ENCODE results near the gene CHCHD3.

DNA sequence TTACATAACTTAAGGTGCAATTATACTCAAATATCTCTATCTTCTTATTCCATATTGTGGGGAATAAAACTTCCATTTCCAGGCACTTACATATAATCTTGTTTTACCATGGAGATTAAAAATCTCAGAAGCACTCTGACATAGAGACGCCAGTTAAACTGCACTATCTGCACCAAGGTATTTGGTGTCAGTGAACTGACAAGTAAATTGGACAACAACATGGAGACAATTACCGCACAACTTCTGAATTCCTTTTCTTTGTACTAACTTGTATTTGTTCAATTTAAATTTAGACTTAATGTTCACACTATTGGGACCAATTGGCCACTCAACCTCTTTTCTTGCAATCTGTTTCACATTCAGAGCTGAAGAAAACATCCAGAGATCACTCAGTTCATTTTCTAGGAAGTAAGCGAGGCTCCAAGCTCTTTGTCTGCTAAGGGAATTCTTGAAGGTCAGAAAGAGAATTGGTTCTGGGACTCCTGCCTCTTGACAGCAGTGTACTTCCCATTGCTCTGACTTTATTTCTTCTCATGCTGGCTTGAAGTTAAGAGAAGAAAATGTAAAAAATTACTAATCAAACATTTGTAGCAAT is 184.7 kb downstream of the CHCHD3 start:
- TF ChIP-seq, protein P1, sequence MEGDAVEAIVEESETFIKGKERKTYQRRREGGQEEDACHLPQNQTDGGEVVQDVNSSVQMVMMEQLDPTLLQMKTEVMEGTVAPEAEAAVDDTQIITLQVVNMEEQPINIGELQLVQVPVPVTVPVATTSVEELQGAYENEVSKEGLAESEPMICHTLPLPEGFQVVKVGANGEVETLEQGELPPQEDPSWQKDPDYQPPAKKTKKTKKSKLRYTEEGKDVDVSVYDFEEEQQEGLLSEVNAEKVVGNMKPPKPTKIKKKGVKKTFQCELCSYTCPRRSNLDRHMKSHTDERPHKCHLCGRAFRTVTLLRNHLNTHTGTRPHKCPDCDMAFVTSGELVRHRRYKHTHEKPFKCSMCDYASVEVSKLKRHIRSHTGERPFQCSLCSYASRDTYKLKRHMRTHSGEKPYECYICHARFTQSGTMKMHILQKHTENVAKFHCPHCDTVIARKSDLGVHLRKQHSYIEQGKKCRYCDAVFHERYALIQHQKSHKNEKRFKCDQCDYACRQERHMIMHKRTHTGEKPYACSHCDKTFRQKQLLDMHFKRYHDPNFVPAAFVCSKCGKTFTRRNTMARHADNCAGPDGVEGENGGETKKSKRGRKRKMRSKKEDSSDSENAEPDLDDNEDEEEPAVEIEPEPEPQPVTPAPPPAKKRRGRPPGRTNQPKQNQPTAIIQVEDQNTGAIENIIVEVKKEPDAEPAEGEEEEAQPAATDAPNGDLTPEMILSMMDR (conservative IDR thresholded peaks at IDR 0.05 in 1 of 2, IDR thresholded peaks at IDR 0.05 in 1 of 2; ENCODE audit: low read depth in 1 of 2, low read length in 2 of 2), result no peak
- no peak for TF ChIP-seq EZH2 (IDR thresholded peaks at IDR 0.05; ENCODE audit: low read length, missing control alignments)
